ENCODE measurements around the gene RPL35. TPM values are rescaled to one million over a fixed set of nuclear protein-coding genes. Genes with fewer than 3 reads are reported as not detected.

The RPL35 gene
- total RNA-seq, 1 experiment from 2014 or later: 3,564 TPM

DNA sequence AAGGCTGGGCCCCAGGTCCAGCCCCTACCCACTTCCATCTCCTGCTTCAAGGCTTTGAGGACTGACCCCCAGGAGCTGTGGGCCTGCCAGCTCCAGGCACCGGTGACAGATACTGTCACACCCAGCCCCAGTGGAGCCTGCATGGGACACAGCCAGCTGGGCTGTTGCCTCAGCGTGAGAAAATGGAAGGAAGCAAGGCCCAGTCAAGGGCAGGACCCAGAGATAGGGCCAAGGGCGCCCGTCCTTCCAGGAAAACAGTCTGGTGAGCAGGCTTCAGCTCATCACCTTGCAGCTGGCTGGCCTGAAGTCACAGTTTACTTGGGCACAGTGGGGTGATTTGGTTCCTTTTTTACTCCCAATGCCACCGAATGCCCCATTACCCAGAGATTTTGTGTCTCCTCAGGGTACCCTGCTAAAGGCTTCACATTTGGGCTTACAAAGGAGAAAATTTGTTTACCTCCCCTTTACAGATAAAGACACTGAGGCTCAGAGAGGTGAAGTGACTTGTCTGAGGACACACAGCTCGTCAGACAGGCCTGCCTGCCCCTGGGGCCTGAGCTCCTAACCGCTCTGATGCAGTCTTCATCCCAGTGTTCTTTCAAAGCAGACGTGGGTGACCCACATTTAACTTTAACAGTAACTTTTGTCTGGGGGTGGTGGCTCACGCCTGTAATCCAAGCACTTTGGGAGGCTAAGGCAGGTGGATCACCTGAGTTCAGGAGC lies 30.0 kb downstream of the RPL35 start:
- Histone ChIP-seq H3K36me3 (replicated peaks; ENCODE audit: control insufficient read depth, insufficient read depth, low read length) (no peaks in the 10 kb centered on the region), H3K4me3 (ENCODE audit: insufficient read depth, low read depth, low read length) (no peak overlapping the region), H3K27me3 (ENCODE audit: control insufficient read depth, insufficient read depth, low read length) (no peaks in the 10 kb centered on the region)
- no peak for DNase-seq

DNA sequence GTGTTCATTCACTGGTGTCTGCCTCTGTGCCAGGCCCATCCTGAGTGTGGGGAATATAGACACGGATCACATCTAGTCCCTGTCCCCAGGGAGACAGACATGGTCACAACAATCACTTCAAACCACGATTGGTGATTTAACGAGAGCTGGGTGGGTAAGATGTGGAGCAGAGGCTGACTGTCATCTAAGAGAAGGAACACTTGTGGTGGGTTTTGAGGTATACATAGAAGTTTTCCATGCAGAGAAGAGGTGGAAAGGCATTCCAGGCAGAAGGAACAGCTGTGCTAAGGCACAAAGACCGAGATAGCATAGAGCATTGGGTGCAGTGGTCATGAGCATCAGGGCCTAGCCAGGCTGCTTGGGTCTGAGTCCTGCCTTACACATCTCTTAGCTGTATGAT lies 31.2 kb downstream of the RPL35 start:
- DNase-seq: no peak

DNA sequence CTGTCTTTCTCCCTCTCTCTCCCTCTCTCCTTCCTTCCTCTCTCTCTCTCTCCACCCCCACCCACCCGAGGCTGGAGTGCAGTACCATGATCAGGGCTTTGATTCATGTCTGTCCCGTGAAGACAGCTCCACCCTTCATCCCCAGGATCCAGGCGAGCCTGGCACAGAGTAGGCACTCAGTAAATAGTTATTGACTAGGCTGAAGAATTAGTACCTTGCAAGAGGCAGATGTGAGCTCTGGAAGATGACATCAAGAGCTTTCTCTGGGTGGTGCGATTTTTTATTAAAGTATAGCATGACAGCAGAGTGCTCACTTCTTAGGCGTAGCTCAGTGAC lies 32.5 kb downstream of the RPL35 start:
- H3K27me3 ChIP-seq (ENCODE audit: control insufficient read depth, insufficient read depth, low read length): no peaks in the 10 kb centered on the region
- no peak for DNase-seq
- no peaks in the 10 kb centered on the region for H3K36me3 ChIP-seq (replicated peaks; ENCODE audit: control insufficient read depth, insufficient read depth, low read length)
- no peak overlapping the region for H3K4me3 ChIP-seq (ENCODE audit: insufficient read depth, low read depth, low read length)

More for the DNA sequence above, 31.2 kb downstream of the RPL35 start:
- no peaks in the 10 kb centered on the region for H3K27me3 ChIP-seq (ENCODE audit: control insufficient read depth, insufficient read depth, low read length)
- no peak overlapping the region for H3K4me3 ChIP-seq (ENCODE audit: insufficient read depth, low read depth, low read length)
- H3K36me3 ChIP-seq (replicated peaks; ENCODE audit: control insufficient read depth, insufficient read depth, low read length): no peaks in the 10 kb centered on the region

DNA sequence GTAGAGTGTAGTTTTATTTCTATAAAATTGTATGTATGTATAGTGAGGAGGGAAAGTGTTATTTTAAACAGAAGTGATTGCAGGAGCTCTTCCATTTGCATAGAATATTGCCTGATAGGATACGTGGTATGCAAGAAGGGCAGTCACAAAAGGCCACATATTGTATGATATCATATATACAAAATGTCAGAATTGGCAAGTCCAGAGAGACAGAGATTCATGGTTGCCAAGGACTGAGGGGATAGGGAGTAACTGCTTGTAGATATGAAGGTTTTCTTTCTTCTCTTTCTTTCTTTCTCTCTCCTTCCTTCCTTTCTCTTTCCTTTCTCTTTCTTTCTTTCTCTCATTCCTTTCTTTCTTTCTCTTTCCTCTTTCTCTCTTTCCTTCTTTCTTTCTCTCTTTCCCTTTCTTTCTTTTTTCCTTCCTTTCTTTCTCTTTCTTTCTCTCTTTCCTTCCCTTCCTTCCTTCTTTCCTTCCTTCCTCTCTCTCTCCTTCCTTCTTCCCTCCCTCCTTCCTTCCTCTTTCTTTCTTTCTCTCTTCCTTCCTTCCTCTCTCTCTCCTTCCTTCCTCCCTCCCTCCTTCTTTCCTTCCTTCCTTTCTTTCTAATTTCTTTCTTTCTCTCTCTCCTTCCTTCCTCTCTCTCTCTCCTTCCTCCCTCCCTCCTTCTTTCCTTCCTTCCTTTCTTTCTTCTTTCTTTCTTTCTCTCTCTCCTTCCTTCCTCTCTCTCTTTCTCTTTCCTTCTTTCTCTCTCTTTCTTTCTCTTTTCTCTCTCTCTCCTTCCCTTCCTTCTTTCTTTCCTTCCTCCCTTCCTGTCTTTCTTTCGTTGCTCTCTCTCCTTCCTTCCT lies 33.0 kb downstream of the RPL35 start:
- no peaks in the 10 kb centered on the region for H3K27me3 ChIP-seq (ENCODE audit: control insufficient read depth, insufficient read depth, low read length)
- DNase-seq: no peak
- no peak overlapping the region for H3K4me3 ChIP-seq (ENCODE audit: insufficient read depth, low read depth, low read length)
- H3K36me3 ChIP-seq (replicated peaks; ENCODE audit: control insufficient read depth, insufficient read depth, low read length): no peaks in the 10 kb centered on the region

DNA sequence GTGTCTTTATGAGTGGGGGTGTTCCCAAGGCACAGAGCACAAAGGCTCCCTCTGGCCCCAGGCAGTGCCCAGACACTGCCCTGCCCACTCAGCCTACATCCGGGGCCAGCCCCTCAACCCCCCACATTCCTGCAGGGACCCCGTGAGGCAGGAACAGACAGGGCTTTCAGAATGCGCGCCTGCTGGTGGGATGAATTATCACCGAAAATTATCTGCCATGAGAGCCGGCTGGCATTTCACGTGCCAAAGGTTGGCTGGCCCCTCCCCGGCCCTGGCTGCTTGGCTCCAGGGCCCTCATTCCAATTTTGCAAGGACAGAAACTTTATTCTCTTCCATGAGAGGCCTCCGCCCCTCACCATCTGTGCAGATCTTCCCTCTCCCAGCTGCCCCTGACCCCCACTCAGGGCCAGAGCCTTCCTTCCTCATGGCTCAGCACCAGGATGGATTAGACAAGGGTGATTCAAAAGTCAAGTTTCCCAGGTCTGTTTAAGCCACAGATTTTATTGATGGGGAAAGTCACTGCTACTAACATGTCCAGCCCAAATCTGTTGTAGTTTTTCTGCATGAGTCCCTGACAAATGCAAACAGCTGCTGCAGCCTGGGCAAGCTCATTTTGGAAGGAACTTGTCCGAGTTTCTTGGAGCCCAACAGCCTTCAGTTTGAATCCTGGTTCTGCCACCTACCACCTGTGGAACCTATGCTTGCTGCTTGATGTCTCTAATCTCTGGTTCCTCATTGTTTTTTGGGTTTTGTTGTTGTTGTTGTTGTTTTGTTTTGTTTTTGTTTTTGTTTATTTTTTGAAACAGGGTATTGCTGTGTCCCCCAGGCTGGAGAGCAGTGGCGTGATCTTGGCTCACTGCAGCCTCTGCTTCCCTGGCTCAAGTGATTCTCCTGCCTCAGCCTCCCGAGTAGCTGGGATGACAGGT lies 40.8 kb downstream of the RPL35 start:
- H3K4me3 ChIP-seq (ENCODE audit: insufficient read depth, low read depth, low read length): no peak overlapping the region
- peak; percentile 37 for DNase-seq
- H3K27me3 ChIP-seq (ENCODE audit: control insufficient read depth, insufficient read depth, low read length): no peaks in the 10 kb centered on the region
- H3K36me3 ChIP-seq (replicated peaks; ENCODE audit: control insufficient read depth, insufficient read depth, low read length): no peaks in the 10 kb centered on the region

DNA sequence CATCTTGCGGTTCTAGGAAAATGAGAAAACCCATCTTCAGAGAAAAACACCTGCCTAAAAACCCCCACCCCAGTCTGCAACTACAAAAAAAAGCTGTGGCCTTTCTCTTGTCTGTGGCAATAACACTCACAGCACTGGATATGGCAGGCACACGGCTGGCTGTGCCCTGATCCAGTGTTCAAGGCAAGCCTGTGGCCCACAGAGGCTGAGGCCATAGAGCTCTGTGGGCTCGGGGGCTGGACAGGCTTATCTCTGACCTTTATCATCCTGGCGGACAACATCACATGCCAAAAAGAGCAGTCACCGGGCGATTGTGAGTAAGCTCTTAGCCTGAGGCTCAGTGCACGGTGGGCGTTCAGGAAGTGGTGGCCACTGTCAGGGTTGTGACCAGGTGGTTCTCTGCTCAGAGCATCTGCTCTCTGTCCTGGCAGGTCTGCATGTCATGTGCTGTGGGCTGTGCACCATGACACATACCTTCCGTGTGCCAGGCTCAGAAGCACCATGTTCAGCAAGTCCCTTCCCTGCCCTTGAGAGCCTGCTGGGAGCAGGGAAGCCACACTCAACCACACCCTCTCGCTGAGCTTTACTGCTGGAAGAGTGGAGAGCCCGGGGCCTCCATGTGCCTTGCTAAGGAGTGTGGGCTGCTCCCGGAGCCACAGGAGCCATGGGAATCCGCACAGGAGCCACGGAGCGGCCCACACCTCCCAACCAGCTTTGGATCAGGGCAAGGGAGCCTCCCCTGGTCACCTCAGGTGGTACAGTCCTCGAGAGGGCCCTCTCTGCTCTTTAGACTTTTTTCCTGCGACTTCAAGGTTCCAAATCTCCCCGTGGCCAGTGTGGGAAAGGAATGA lies 43.1 kb downstream of the RPL35 start:
- peak; percentile 73 for DNase-seq
- no peaks in the 10 kb centered on the region for H3K27me3 ChIP-seq (ENCODE audit: control insufficient read depth, insufficient read depth, low read length)
- no peaks in the 10 kb centered on the region for H3K36me3 ChIP-seq (replicated peaks; ENCODE audit: control insufficient read depth, insufficient read depth, low read length)
- no peak overlapping the region for H3K4me3 ChIP-seq (ENCODE audit: insufficient read depth, low read depth, low read length)

DNA sequence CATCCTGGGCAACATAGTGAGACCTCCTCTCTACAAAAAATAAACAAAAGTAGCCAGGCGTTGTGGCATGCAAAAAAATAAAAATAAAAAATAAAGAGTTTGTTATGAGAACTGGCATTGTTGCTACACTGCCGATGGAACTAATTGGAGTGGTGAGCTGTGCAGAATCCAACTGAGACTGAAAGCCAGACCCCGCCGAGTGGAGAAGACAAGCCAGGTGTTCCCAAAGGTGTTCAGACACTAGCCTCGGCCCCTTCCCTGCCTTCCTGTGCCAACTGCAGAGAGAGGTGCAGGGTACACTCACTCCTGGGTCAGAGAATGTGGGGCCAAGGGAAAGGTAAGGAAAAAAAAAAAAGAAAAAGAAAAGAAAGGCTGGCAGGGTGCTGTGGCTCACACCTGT lies 46.2 kb downstream of the RPL35 start:
- DNase-seq: no peak
- no peaks in the 10 kb centered on the region for H3K36me3 ChIP-seq (replicated peaks; ENCODE audit: control insufficient read depth, insufficient read depth, low read length)
- H3K4me3 ChIP-seq (ENCODE audit: insufficient read depth, low read depth, low read length): no peak overlapping the region
- no peaks in the 10 kb centered on the region for H3K27me3 ChIP-seq (ENCODE audit: control insufficient read depth, insufficient read depth, low read length)

DNA sequence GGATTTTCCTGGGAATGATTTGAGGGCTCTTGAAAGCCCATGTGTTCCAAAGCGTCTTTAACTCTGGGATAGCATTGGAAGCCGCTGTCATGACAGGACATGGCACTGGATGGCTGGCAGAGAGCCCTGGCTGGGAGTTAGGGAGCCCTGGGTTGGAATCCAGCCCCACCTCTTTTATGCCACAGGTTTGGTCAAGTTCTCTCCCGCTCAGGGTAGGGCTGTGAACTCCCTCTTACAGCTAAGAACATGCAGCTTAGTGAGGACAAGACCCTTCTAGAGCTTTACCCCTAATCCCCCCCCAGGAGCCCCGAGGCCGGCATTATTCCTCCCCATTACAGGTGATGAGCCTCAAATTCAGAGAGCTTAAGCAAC lies 47.6 kb downstream of the RPL35 start:
- H3K36me3 ChIP-seq (replicated peaks; ENCODE audit: control insufficient read depth, insufficient read depth, low read length): no peaks in the 10 kb centered on the region
- peak; percentile 28 for DNase-seq
- H3K4me3 ChIP-seq (ENCODE audit: insufficient read depth, low read depth, low read length): no peak overlapping the region
- no peaks in the 10 kb centered on the region for H3K27me3 ChIP-seq (ENCODE audit: control insufficient read depth, insufficient read depth, low read length)

DNA sequence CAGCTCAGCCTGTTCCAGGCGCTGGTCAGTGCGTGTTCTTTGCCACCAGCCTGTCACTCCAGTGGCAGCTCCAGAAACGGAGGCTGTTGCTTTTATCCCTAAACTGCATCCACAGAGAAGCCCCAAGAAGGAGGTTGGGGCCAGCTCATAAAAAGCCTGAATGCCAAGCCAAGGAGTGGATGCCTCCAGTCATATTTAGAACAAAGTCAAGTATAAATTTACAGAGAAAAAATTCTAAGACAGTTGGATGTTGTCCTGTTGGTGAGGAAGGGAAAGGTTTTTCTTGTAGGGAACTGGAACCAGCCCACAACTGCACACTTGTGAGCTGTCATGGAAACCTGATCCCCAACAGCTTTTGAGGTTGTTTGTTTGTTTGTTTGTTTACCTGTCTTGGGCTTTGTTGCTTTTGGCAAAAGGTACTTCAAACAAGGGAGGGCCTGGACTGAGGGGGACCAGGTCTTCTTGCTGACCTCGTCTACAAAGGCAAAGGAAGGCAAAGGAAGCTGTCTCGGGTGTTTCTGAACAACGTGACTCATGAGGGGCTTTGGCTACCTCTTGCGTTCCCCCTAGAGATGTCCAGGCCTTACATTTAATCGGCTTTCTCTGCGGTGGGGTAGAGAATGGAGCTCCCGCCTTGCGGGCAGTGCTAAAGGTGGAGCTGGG lies 48.1 kb downstream of the RPL35 start:
- H3K27me3 ChIP-seq (ENCODE audit: control insufficient read depth, insufficient read depth, low read length): no peaks in the 10 kb centered on the region
- no peak for DNase-seq
- no peak overlapping the region for H3K4me3 ChIP-seq (ENCODE audit: insufficient read depth, low read depth, low read length)
- H3K36me3 ChIP-seq (replicated peaks; ENCODE audit: control insufficient read depth, insufficient read depth, low read length): no peaks in the 10 kb centered on the region

DNA sequence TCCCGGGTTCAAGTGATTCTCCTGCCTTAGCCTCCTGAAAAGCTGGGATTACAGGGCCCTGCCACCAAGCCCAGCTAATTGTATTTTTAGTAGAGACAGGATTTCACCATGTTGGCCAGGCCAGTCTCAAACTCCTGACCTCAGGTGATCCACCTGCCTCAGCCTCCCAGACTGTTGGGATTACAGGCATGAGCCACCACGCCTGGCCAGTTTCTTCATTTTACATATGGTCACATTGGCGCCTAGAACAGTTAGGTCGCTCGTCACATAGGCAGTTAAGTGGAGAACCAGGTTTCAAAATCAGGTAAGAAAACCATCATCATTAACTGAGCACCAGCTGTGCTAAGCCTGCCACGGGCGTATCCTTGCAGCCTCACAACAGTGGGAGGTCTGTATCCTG lies 48.7 kb downstream of the RPL35 start:
- DNase-seq: no peak
- Histone ChIP-seq H3K36me3 (replicated peaks; ENCODE audit: control insufficient read depth, insufficient read depth, low read length) (no peaks in the 10 kb centered on the region), H3K27me3 (ENCODE audit: control insufficient read depth, insufficient read depth, low read length) (no peaks in the 10 kb centered on the region), H3K4me3 (ENCODE audit: insufficient read depth, low read depth, low read length) (no peak overlapping the region)

DNA sequence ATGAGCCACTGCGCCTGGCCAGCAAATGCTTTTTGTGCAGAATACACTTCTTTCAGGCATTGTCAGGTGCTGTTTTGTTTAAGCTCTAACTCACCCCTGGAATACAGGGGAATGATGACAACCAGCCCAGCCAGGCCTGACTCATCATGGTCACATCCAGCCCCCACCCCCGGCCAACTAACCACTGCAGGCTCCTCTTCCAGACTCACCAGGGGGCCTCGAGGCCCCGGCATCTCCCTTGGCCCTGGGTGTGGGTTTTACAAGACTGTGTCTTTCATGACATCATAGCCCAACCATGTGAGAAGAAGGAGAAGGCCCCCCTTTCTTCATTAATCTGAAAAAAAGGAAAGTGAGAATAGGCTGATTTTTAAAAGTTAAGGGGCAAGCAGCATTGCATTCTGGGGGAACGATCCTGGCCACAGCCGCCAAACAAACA lies 49.3 kb downstream of the RPL35 start:
- Histone ChIP-seq H3K27me3 (ENCODE audit: control insufficient read depth, insufficient read depth, low read length) (no peaks in the 10 kb centered on the region), H3K36me3 (replicated peaks; ENCODE audit: control insufficient read depth, insufficient read depth, low read length) (no peaks in the 10 kb centered on the region), H3K4me3 (ENCODE audit: insufficient read depth, low read depth, low read length) (no peak overlapping the region)
- peak; percentile 64 for DNase-seq

DNA sequence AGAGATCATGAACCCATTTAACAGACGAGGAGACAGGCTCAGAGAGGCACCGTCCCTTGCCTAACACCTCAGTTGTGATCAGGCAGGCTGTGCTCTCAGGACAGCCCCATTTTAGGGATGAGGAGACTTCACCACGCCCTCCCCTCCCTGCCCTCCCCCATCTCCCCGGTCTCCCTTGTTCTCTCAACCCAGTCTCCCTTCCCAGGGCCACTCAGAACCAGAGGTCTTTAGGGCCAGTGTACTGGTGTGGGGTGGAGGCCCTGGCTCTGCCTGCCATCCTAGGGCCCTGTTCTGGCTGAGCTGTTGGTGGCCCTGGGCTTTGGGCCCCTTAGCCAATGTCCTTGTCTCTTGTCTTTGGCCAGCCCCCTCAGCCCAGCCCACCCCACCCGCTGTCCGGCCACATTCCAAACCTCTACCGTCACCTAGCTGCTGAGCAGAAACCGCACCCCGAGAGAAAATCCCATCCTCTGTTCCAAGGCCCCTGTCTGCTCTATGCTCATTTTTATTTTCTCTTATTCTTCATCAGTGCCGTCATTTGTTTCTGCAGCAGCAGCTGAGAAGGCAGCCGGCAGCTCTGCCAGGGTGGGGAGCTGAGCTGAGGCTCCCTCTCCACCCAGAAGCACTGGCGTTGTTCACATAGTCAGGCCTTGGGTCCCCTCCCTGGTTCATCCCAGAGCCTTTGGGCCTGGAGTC lies 50.9 kb downstream of the RPL35 start:
- Histone ChIP-seq H3K36me3 (replicated peaks; ENCODE audit: control insufficient read depth, insufficient read depth, low read length) (no peaks in the 10 kb centered on the region), H3K27me3 (ENCODE audit: control insufficient read depth, insufficient read depth, low read length) (no peaks in the 10 kb centered on the region), H3K4me3 (ENCODE audit: insufficient read depth, low read depth, low read length) (no peak overlapping the region)
- peak; percentile 96 for DNase-seq
